DND-41 (cell line): ENCODE data around the gene ARL4A.
"Not testable (repeated sequence)": the region's sequence is repeated elsewhere in the genome, so short reads cannot be mapped to it uniquely, and the experiment has no call there.

Experiments
- ATAC-seq: fragments of 200-7000 bp; cut with Tn5 transposase; 3 replicates; pipeline ENCODE4 v1.9.1; 2021; ENCODE audit warnings: low read depth; ENCODE audit not compliant: insufficient read depth
- DNase-seq: peaks from one replicate; pipeline ENCODE4 v3.0.0-alpha.2; 2020
- H2AFZ ChIP-seq: 2 replicates; pipeline ENCODE4 v1.6.0; 2012; ENCODE audit warnings: low read depth, low read length
- H3K27ac ChIP-seq: 2 replicates; pipeline ENCODE4 v1.5.1; 2012; ENCODE audit warnings: low read length, inconsistent platforms
- H3K27me3 ChIP-seq: fragments of 200-600 bp; sonication (generic); 2 replicates; pipeline ENCODE4 v1.6.0; 2012; ENCODE audit warnings: low read length, mild to moderate bottlenecking, inconsistent platforms; ENCODE audit not compliant: insufficient read depth, poor library complexity
- H3K36me3 ChIP-seq: 2 replicates; pipeline ENCODE4 v1.5.1; 2012; ENCODE audit warnings: low read length, inconsistent platforms; ENCODE audit not compliant: insufficient read depth
- H3K4me1 ChIP-seq: 2 replicates; pipeline ENCODE4 v1.5.1; 2012; ENCODE audit warnings: mild to moderate bottlenecking, low read length; ENCODE audit not compliant: insufficient read depth
- H3K4me2 ChIP-seq: 2 replicates; pipeline ENCODE4 v1.6.0; 2012; ENCODE audit warnings: mild to moderate bottlenecking, moderate library complexity, low read length, inconsistent platforms; ENCODE audit not compliant: insufficient read depth
- H3K4me3 ChIP-seq, 2 experiments: fragments of 200-600 bp in 1 of 2; shearing (Covaris generic) in 1 of 2; 2 replicates each; pipeline ENCODE4 v1.5.1; 2012 to 2016; ENCODE audit warnings: inconsistent platforms in 2 of 2, low read length in 2 of 2, mild to moderate bottlenecking in 2 of 2, low read depth in 1 of 2, moderate library complexity in 1 of 2
- H3K79me2 ChIP-seq: 2 replicates; pipeline ENCODE4 v1.6.0; 2012; ENCODE audit warnings: low read length, inconsistent platforms; ENCODE audit not compliant: insufficient read depth
- H3K9ac ChIP-seq: 2 replicates; pipeline ENCODE4 v1.6.0; 2012; ENCODE audit warnings: low read depth, mild to moderate bottlenecking, inconsistent platforms, low read length, moderate library complexity
- H3K9me3 ChIP-seq: 2 replicates; pipeline ENCODE4 v1.5.1; 2012; ENCODE audit warnings: low read length, moderate library complexity, mild to moderate bottlenecking, inconsistent platforms; ENCODE audit not compliant: insufficient read depth, severe bottlenecking
- H4K20me1 ChIP-seq: 2 replicates; pipeline ENCODE4 v1.6.0; 2012; ENCODE audit warnings: low read length; ENCODE audit not compliant: insufficient read depth
- CTCF ChIP-seq: IDR thresholded peaks from 2 replicates; pipeline ENCODE4 v1.5.1; 2012; ENCODE audit warnings: borderline replicate concordance, low read length, moderate library complexity, mild to moderate bottlenecking; ENCODE audit not compliant: poor library complexity, severe bottlenecking; ENCODE audit errors: extremely low read depth
- EZH2 ChIP-seq: IDR thresholded peaks from 3 replicates; pipeline ENCODE4 v1.6.1; 2012; ENCODE audit warnings: borderline replicate concordance, low read depth, mild to moderate bottlenecking, moderate library complexity, low read length, inconsistent platforms; ENCODE audit not compliant: severe bottlenecking

The ARL4A gene

GRCh38 chr7:12689451-12689850 lies 2.0 kb downstream of the ARL4A start:
- Histone ChIP-seq H2AFZ (no peak overlapping the region), H3K36me3 (no peaks in the 10 kb centered on the region), H3K79me2 (no peaks in the 10 kb centered on the region), H3K9ac (no peak overlapping the region), H3K9me3 (no peaks in the 10 kb centered on the region), H3K4me2 (no peak overlapping the region), H4K20me1 (no peaks in the 10 kb centered on the region), H3K4me3 (no peak overlapping the region), H3K27me3 (no peaks in the 10 kb centered on the region), H3K27ac (no peak overlapping the region), H3K4me1 (no peaks in the 10 kb centered on the region)
- DNase-seq (no peak), ATAC-seq (no peak)
- TF ChIP-seq EZH2 = no peak
- TF ChIP-seq CTCF = no peak

GRCh38 chr7:12690041-12690878 lies 2.8 kb downstream of the ARL4A start:
- H3K36me3 ChIP-seq = no peaks in the 10 kb centered on the region
- DNase-seq (no peak), ATAC-seq (no peak)
- H3K9me3 ChIP-seq = no peaks in the 10 kb centered on the region
- H2AFZ ChIP-seq = no peak overlapping the region
- no peaks in the 10 kb centered on the region for H3K79me2 ChIP-seq
- H3K4me1 ChIP-seq = no peaks in the 10 kb centered on the region
- no peak overlapping the region for H3K9ac ChIP-seq
- no peak overlapping the region for H3K4me2 ChIP-seq
- no peak overlapping the region for H3K4me3 ChIP-seq
- TF ChIP-seq CTCF (no peak), EZH2 (no peak)
- no peaks in the 10 kb centered on the region for H3K27me3 ChIP-seq
- H3K27ac ChIP-seq = no peak overlapping the region
- H4K20me1 ChIP-seq = no peaks in the 10 kb centered on the region

GRCh38 chr7:12691388-12691787 lies 4.0 kb downstream of the ARL4A start:
- DNase-seq, H3K27me3 ChIP-seq, H3K4me3 ChIP-seq, H3K4me2 ChIP-seq, H3K4me1 ChIP-seq, ATAC-seq, H3K79me2 ChIP-seq, H2AFZ ChIP-seq, H3K36me3 ChIP-seq, H3K27ac ChIP-seq, H3K9ac ChIP-seq, H4K20me1 ChIP-seq, H3K9me3 ChIP-seq: not testable (repeated sequence)

GRCh38 chr7:12692035-12692434 lies 4.6 kb downstream of the ARL4A start:
- Histone ChIP-seq H2AFZ (no peak overlapping the region), H3K4me1 (no peaks in the 10 kb centered on the region), H3K4me3 (no peak overlapping the region), H3K27ac (no peak overlapping the region), H3K79me2 (no peaks in the 10 kb centered on the region), H3K9ac (no peak overlapping the region), H4K20me1 (no peaks in the 10 kb centered on the region), H3K27me3 (no peaks in the 10 kb centered on the region), H3K9me3 (no peaks in the 10 kb centered on the region), H3K36me3 (no peaks in the 10 kb centered on the region), H3K4me2 (no peak overlapping the region)
- TF ChIP-seq CTCF (no peak), EZH2 (no peak)
- ATAC-seq (no peak), DNase-seq (no peak)
